CD14-positive monocyte (primary cell): ENCODE data around the gene ECSCR. TPM values are rescaled to one million over a fixed set of nuclear protein-coding genes. Genes with fewer than 3 reads are reported as not detected.

Experiments used
- DNase-seq, 3 donors: peaks; one replicate each; pipeline ENCODE4 v3.0.0-alpha.2; 2011 to 2022
- H2AFZ ChIP-seq: 2 replicates; pipeline ENCODE4 v1.6.0; 2012; ENCODE audit warnings: mild to moderate bottlenecking, low read depth, low read length, inconsistent platforms; ENCODE audit not compliant: insufficient read depth, poor library complexity, severe bottlenecking
- H3K27ac ChIP-seq, 2 donors: 1 replicate in 1 of 2; 2 replicates in 1 of 2; pipeline ENCODE4 v1.5.1; 2012 to 2013; ENCODE audit warnings: low read length in 2 of 2, control low read depth in 1 of 2, inconsistent platforms in 1 of 2, low read depth in 1 of 2, mild to moderate bottlenecking in 1 of 2
- H3K27me3 ChIP-seq, 2 donors: one replicate each; pipeline versions ENCODE4 v1.6.0 to v1.6.1; 2011 to 2013; ENCODE audit warnings: low read length in 2 of 2; ENCODE audit not compliant: control insufficient read depth in 2 of 2, insufficient read depth in 2 of 2
- H3K36me3 ChIP-seq, 2 donors: replicated peaks in 1 of 2; 1 replicate in 1 of 2; 2 replicates in 1 of 2; pipeline versions ENCODE4 v1.5.1 to v1.6.1; 2012 to 2013; ENCODE audit warnings: low read length in 2 of 2, control low read depth in 1 of 2, inconsistent platforms in 1 of 2, mild to moderate bottlenecking in 1 of 2; ENCODE audit not compliant: insufficient read depth in 2 of 2, control insufficient read depth in 1 of 2
- H3K4me1 ChIP-seq, 2 donors: 1 replicate in 1 of 2; 2 replicates in 1 of 2; pipeline versions ENCODE4 v1.5.1 to v1.6.1; 2012 to 2013; ENCODE audit warnings: low read length in 2 of 2, control low read depth in 1 of 2, inconsistent platforms in 1 of 2, mild to moderate bottlenecking in 1 of 2, moderate library complexity in 1 of 2; ENCODE audit not compliant: insufficient read depth in 2 of 2, control insufficient read depth in 1 of 2
- H3K4me2 ChIP-seq: replicated peaks from 2 replicates; pipeline ENCODE3; 2012; ENCODE audit warnings: low read length, moderate library complexity, mild to moderate bottlenecking; ENCODE audit not compliant: poor library complexity, severe bottlenecking; ENCODE audit errors: extremely low read depth
- H3K4me3 ChIP-seq, 3 experiments: fragments of 200-600 bp in 1 of 3; sonication (generic) in 1 of 3; replicated peaks in 1 of 3; 1 replicate in 2 of 3; 2 replicates in 1 of 3; pipeline ENCODE4 v1.5.1; 2011 to 2013; ENCODE audit warnings: low read length in 3 of 3, mild to moderate bottlenecking in 3 of 3, control low read depth in 2 of 3, low read depth in 2 of 3, inconsistent platforms in 1 of 3, moderate library complexity in 1 of 3
- H3K79me2 ChIP-seq: 2 replicates; pipeline ENCODE4 v1.6.0; 2012; ENCODE audit warnings: mild to moderate bottlenecking, control low read depth, inconsistent platforms, low read length, moderate library complexity; ENCODE audit not compliant: insufficient read depth
- H3K9ac ChIP-seq: 2 replicates; pipeline ENCODE4 v1.6.0; 2017; ENCODE audit warnings: low read length, mild to moderate bottlenecking; ENCODE audit not compliant: insufficient read depth, poor library complexity, severe bottlenecking
- H3K9me3 ChIP-seq, 2 donors: replicated peaks in 1 of 2; 1 replicate in 1 of 2; 2 replicates in 1 of 2; pipeline versions ENCODE4 v1.5.1 to v1.6.1; 2012 to 2013; ENCODE audit warnings: low read length in 2 of 2, control low read depth in 1 of 2; ENCODE audit not compliant: control insufficient read depth in 1 of 2, insufficient read depth in 1 of 2
- H4K20me1 ChIP-seq: 2 replicates; pipeline ENCODE4 v1.6.0; 2012; ENCODE audit warnings: mild to moderate bottlenecking, low read length, control low read depth, moderate library complexity; ENCODE audit not compliant: insufficient read depth
- H3K27ac Mint-ChIP-seq, 7 donors: one replicate each; pipeline ENCODE4 v1.8.0; 2020; ENCODE audit warnings: mild to moderate bottlenecking in 7 of 7, mixed read lengths in 7 of 7, moderate library complexity in 6 of 7, inconsistent platforms in 2 of 7
- H3K27me3 Mint-ChIP-seq, 3 donors: one replicate each; pipeline ENCODE4 v1.8.0; 2021 to 2022; ENCODE audit warnings: low read depth in 3 of 3, mild to moderate bottlenecking in 3 of 3, mixed read lengths in 3 of 3, moderate library complexity in 3 of 3, inconsistent platforms in 1 of 3
- H3K36me3 Mint-ChIP-seq, 2 donors: one replicate each; pipeline ENCODE4 v1.8.0; 2020; ENCODE audit warnings: mixed read lengths in 2 of 2, inconsistent platforms in 1 of 2, mild to moderate bottlenecking in 1 of 2
- H3K4me1 Mint-ChIP-seq: one replicate; pipeline ENCODE4 v1.8.0; 2020; ENCODE audit warnings: mild to moderate bottlenecking, mixed read lengths
- H3K4me3 Mint-ChIP-seq, 2 donors: one replicate each; pipeline ENCODE4 v1.8.0; 2020; ENCODE audit warnings: mild to moderate bottlenecking in 2 of 2, mixed read lengths in 2 of 2, moderate library complexity in 1 of 2
- H3K9me3 Mint-ChIP-seq, 7 donors: one replicate each; pipeline ENCODE4 v1.8.0; 2020 to 2022; ENCODE audit warnings: mixed read lengths in 7 of 7, mild to moderate bottlenecking in 6 of 7, moderate library complexity in 6 of 7, inconsistent platforms in 2 of 7
- WGBS: methylation state at CpG from one replicate; pipeline ENCODE4 v1.1.5; 2013; ENCODE audit warnings: missing lambda C conversion rate; ENCODE audit not compliant: insufficient coverage; 5-methylcytosine and 5-hydroxymethylcytosine counted together
- intact Hi-C, 2 donors: fragments of 100-400 bp; cut with micrococcal nuclease; formaldehyde crosslinking; loops; one replicate each; pipeline versions ENCODE4 v1.15.0 to v1.15.1; 2023
- polyA plus RNA-seq, 3 donors: library from polyadenylated mRNA; depleted of rRNA in 1 of 3; unstranded in 2 of 3; stranded (reverse) in 1 of 3; fragments of 300-500 nt in 2 of 3; fragments of >200 nt in 1 of 3; fragmentation: Illumina TruSeq in 2 of 3; gene quantifications; 1 replicate in 2 of 3; 2 replicates in 1 of 3; pipeline ENCODE4 v1.2.3, GENCODE V29; 2012 to 2021
- TF ChIP-seq, protein P1 (sequence below): fragments of 200-600 bp; IDR thresholded peaks from one replicate; pipeline ENCODE4 v1.8.0; 2022; ENCODE audit warnings: antibody characterized with exemption, mild to moderate bottlenecking

Gene ECSCR
- polyA plus RNA-seq, 3 donors = not detected

- Histone ChIP-seq H4K20me1 (no peaks in the 10 kb centered on the region), H3K36me3 (no peaks in the 10 kb centered on the region), H3K27ac (no peak overlapping the region), H3K79me2 (no peaks in the 10 kb centered on the region), H3K4me1 (peaks cover 9 to 13% of the 10 kb centered on the region in 2 donors), H3K9me3 (no peaks in the 10 kb centered on the region), H3K4me3 (no peak overlapping the region), H3K4me2 (no peak overlapping the region), H2AFZ (no peak overlapping the region), H3K9ac (no peak overlapping the region), H3K27me3 (no peaks in the 10 kb centered on the region)
- no peak overlapping the region for H3K27ac Mint-ChIP-seq
- peaks cover 0 to 2% of the 10 kb centered on the region in 2 donors for H3K36me3 Mint-ChIP-seq
- H3K4me3 Mint-ChIP-seq = no peak overlapping the region
- no peak for DNase-seq
- WGBS = no CpG with 5 or more reads among the region's 3 CpGs
- no peaks in the 10 kb centered on the region for H3K9me3 Mint-ChIP-seq
- H3K27me3 Mint-ChIP-seq = no peaks in the 10 kb centered on the region
- intact Hi-C loops = no loop called here
- TF ChIP-seq, protein P1, sequence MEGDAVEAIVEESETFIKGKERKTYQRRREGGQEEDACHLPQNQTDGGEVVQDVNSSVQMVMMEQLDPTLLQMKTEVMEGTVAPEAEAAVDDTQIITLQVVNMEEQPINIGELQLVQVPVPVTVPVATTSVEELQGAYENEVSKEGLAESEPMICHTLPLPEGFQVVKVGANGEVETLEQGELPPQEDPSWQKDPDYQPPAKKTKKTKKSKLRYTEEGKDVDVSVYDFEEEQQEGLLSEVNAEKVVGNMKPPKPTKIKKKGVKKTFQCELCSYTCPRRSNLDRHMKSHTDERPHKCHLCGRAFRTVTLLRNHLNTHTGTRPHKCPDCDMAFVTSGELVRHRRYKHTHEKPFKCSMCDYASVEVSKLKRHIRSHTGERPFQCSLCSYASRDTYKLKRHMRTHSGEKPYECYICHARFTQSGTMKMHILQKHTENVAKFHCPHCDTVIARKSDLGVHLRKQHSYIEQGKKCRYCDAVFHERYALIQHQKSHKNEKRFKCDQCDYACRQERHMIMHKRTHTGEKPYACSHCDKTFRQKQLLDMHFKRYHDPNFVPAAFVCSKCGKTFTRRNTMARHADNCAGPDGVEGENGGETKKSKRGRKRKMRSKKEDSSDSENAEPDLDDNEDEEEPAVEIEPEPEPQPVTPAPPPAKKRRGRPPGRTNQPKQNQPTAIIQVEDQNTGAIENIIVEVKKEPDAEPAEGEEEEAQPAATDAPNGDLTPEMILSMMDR = no peak
- peaks cover 13% of the 10 kb centered on the region for H3K4me1 Mint-ChIP-seq
These were observed 26.9 kb downstream of the ECSCR start for GRCh38 chr5:139435676-139436075.

- Mint-ChIP-seq H3K4me3 (no peak overlapping the region), H3K9me3 (no peaks in the 10 kb centered on the region), H3K36me3 (peaks cover 0 to 4% of the 10 kb centered on the region in 2 donors), H3K27ac (no peak overlapping the region), H3K27me3 (no peaks in the 10 kb centered on the region), H3K4me1 (no peaks in the 10 kb centered on the region)
- Histone ChIP-seq H3K79me2 (no peaks in the 10 kb centered on the region), H3K4me1 (no peaks in the 10 kb centered on the region), H3K27ac (no peak overlapping the region), H2AFZ (no peak overlapping the region), H3K9me3 (no peaks in the 10 kb centered on the region), H3K4me2 (no peak overlapping the region), H3K36me3 (no peaks in the 10 kb centered on the region), H3K9ac (no peak overlapping the region), H3K27me3 (no peaks in the 10 kb centered on the region), H3K4me3 (no peak overlapping the region), H4K20me1 (no peaks in the 10 kb centered on the region)
- intact Hi-C loops = no loop called here
- no peak for DNase-seq
- no CpG with 5 or more reads among the region's 1 CpG for WGBS
- TF ChIP-seq, protein P1 = no peak
These were observed 30.8 kb downstream of the ECSCR start for GRCh38 chr5:139431706-139432105.
